Activated CD8-positive, alpha-beta memory T cell treated with anti-CD3 and anti-CD28 coated beads, Interleukin-2, amount 50 U/mL, for 1 hour (primary cell): ENCODE results near the gene CIB4.

Source experiments
- DNase-seq: peaks from one replicate; pipeline ENCODE4 v3.0.0-alpha.2; 2020; ENCODE audit errors: extremely low read depth

Gene CIB4

GRCh38 chr2:26607698-26608097 lies 33.5 kb downstream of the CIB4 start:
- no peak for DNase-seq

GRCh38 chr2:26606847-26607190 lies 34.3 kb downstream of the CIB4 start:
- no peak for DNase-seq

DNA sequence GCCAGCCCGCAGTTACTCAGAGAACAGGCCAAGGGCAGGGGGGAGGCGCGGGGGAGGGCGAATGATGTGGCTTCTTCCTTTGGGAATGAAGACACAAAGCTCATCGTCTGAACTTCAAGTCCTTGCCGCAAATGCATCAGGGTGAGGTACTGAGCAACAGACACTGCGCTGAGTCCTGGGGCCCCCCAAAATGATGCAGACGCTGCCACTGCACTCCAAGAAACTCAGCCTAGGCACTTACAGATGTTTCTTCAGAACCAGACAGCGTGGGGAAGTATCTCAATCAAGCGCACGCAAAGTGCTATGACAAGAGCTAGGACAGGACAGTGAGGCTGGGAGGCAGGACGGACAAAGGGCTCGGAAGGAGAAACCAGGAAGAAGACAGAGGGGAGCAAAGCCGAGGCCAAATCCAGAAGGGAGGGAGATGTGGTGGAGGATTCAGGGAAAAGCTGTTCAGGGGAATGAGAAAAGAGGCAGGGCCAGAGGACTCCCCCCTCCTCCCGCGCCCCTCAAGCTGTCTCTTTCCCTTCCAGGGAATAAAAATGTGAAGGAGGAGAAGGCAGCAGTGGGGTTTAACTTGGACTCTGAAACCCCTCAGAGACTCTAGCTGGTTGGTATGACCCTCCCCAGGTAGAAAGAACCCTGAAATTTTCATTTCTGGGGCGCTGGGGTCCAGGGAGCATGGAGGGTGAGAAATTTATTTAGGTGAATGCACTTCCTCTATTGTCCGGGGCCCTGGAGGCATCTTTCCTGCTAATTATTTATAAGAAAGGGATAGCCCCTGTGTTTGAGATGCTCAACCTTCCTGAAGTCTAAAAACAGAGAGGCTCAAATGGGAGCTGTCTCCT lies 34.9 kb downstream of the CIB4 start:
- DNase-seq = no peak

- no peak for DNase-seq
Measured at GRCh38 chr2:26605195-26605998, 35.8 kb downstream of the CIB4 start.

GRCh38 chr2:26602575-26602974 lies 38.6 kb downstream of the CIB4 start:
- no peak for DNase-seq

GRCh38 chr2:26599387-26599786 lies 41.8 kb downstream of the CIB4 start:
- DNase-seq = no peak

DNA sequence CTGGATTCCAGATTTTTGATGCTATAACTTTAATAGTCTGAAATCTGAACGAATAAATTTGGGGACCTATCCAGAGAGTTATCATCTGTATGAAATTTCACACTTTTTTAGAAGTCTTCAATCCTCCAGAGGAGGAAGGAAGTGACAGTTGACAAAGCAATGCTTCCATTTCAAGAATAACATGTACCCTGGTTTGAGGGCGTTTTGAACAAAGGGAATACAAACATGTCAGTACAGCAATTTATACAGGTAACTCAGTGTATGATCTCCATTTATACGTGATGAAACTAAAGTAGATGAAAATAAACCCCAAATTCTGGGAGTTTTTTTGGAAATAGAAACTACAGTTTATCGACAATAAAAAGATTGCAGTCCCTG lies 42.2 kb downstream of the CIB4 start:
- no peak for DNase-seq

- no peak for DNase-seq
Measured at GRCh38 chr2:26598336-26598995, 42.7 kb downstream of the CIB4 start.

- DNase-seq = no peak
Measured at GRCh38 chr2:26597197-26597596, 44.0 kb downstream of the CIB4 start.

DNA sequence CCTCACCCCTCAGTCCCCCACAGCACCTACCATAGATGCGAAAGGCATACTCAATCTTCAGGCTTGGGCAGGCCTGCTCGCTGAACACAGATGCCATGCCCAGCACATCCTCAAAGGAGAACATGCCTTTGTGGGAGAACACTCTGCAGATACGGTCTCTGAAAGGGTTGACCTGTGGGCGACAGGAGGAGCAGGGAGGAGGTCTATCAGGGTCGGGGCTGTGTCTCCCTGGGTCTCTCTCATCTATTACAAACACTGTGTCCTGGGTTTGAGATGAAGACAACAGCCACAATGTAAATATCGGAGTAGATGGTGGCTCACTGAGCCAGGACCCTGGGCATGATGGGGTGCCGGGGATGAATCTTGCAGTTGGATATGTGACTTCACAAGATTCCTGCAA lies 46.0 kb downstream of the CIB4 start:
- DNase-seq = no peak

DNA sequence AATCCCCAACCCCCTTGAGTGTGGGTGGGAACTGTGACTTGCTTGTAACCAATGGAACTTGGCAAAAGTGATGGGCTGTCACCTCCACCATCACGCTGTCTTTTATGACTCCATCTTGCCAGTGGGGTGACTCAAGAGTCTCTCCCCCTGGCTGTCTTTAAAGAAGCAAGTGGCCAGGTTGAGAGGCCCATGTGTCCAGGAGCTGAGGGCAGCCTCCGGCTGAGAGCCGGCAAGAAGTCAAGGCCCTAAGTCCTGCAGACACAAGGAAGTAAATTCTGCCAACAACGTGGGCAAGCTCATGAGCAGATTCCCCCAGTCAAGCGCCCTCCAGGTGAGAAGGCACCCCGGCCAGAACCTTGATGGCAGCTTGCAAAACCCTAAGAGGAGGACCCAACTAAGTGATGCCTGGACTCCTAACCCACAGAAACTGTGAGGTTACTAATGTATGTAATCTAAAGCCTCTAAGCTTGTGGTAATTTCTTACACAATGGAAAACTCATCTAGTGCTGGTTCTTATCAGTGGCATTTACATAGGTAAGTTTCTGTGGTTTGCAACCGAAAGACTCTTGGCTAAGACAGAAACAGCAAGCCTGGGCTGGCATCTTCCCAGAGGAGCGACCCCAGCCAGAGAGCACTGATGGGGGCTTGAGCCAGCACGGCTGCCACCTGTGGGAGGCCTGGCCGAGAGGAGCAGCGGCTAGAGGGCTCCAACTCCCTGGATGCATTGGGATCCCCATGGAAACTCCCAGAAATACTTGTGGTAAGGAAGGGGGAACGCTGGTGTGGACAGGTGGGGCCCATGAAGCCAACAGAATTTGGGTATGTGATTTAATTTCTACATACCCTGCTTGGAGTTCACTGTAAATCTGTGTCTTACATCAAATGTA lies 49.3 kb downstream of the CIB4 start:
- no peak for DNase-seq

GRCh38 chr2:26590980-26591618 lies 50.1 kb downstream of the CIB4 start:
- no peak for DNase-seq

DNA sequence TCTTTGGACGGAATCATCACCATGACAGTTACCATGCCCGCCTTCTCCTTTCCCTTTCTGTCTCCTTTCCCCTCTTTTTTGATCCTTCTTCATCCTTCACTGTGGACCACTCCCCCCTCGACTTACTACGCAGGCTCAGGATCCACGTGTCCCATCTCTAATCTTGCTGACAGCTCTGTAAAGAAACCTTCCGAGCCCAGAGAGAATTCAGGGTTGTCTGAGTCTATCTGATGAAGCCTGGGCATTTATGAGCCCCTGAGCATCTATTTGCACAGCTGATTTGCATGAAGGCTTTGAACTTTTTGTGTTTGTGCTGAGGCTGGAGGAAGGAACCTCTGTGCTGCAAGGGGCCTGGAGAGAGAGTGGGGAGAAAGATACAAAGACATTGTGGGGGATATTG lies 50.7 kb downstream of the CIB4 start:
- DNase-seq = no peak

- DNase-seq = no peak
Measured at GRCh38 chr2:26588576-26588975, 52.6 kb downstream of the CIB4 start.

- no peak for DNase-seq
Measured at GRCh38 chr2:26587994-26588393, 53.2 kb downstream of the CIB4 start.

DNA sequence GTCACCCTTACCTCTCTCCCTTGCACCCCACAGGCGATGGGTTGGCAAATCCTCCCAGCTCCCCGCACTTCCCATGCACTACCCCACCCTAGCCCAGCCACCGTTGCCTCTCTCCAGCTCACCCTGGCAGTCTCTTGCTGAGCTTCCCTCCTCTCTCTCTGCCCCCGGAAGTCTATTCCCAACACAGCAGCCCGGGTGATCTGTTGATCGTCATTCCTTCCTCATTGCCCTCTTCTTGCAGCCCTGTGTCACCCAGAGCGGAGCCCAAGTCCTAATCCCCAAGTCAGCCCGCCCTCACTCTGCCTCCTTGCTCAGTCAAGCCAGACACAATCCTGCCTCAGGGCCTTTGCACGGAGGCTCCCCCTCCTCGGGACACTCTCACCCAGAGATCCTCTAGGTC lies 55.2 kb downstream of the CIB4 start:
- no peak for DNase-seq

DNA sequence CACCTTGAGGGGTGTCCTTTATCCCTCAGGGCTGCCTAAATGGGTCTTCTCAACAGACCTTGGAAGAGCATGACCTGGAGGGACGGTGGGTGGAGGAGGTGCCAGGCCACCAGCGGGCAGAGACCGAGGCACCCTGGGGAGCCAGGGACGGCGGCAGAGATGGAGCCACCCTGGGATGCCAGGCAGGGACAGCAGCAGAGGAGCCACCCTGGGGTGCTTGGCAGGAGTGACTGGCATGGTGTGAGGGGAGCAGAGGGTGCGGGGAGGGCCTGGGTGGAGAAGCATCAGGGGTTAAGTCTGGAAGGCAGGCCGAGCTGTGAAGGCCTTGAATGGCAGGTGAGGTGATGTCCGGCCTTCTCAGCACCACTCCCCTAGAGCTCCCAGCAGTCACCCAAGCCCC lies 56.1 kb downstream of the CIB4 start:
- DNase-seq = no peak

DNA sequence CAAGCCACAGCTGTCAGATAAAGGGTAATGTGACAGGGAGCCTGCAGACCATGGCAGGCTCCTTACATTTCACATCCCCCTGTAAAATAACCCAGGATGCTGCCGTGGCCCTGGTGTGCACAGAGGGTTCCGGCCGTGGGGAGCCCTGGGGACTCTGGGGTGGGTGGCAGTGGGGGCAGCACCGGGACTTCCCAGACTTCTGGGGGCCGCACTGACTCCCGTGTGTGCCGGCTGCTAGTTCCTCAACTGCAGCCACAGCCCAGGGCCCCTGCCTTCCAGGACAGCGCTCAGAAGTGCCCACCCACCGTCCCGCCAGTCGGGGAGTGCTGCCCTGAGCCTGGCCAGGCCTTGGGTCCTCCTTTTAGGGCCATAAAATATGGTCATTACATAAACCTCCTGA lies 56.5 kb downstream of the CIB4 start:
- DNase-seq = no peak

DNA sequence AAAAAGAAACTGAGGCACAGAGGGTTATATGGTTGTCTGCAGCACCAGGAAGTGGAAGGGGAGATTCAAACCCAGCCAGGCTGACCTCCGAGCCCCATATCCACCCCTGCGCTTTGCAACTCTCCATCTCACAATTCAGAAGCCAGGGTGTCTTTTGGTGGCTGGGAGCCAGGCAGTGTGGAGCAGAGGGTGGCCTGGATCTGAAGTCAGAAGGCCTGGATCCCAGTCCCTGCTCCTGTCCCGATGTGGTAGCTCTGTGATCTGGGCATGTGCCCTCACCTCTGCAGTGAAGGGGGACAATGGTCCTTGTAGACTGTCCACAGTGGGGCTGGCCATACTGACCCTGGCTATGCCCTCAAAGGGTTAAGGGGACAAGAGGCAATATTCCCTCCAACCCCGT lies 57.0 kb downstream of the CIB4 start:
- no peak for DNase-seq

DNA sequence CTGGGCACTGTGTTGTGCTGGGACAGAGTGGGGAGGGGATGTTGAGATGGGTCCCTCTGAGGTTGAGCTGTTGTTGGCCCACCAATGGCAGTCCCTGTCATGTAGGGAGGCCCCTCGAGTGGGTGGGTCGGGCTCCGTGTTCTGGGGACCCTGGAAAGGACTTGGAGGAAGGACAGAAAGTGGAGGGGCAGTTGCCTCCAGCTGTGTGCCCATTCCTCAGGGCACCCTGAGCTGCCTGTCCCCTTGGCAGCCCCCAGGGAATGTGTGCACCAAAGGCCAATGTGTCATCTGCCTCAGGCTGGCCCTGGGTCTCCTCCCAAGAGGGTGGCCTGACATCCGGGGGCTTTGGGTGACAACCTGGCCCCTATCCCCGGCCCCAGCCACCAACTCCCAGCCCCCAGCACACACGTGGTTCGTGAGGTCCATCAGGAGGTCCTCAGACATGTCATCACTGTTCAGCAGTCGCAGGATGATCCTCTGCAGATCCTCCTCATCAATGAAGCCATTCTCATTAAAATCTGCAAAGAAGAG lies 57.7 kb downstream of the CIB4 start:
- no peak for DNase-seq

- DNase-seq = no peak
Measured at GRCh38 chr2:26582890-26583289, 58.3 kb downstream of the CIB4 start.
